Keratinocyte (primary cell): Measurements from ENCODE around the gene SRD5A3. TPM values are rescaled to one million over a fixed set of nuclear protein-coding genes. Genes with fewer than 3 reads are reported as not detected.

Experiments used
- DNase-seq: peaks from one replicate; pipeline ENCODE4 v3.0.0-alpha.2; 2011; ENCODE audit warnings: low read depth, missing footprints, low spot score
- FAIRE-seq: peaks from 2 replicates; lab custom pipeline; 2011; peaks lifted over from hg19 to GRCh38; lab: Jason Lieb, UNC
- H2AFZ ChIP-seq: 2 replicates; pipeline ENCODE4 v1.6.0; 2012; ENCODE audit warnings: low read length, control low read depth, inconsistent platforms; ENCODE audit not compliant: control insufficient read depth
- H3K27ac ChIP-seq: 2 replicates; pipeline ENCODE4 v1.5.1; 2011; ENCODE audit warnings: low read length; ENCODE audit not compliant: control insufficient read depth, insufficient read depth
- H3K27me3 ChIP-seq: 3 replicates; pipeline ENCODE4 v1.6.0; 2011; ENCODE audit warnings: low read length; ENCODE audit not compliant: control insufficient read depth, insufficient read depth; ENCODE audit errors: extremely low read depth
- H3K36me3 ChIP-seq, 2 experiments: 2 replicates in 1 of 2; 3 replicates in 1 of 2; pipeline ENCODE4 v1.5.1; 2011; ENCODE audit warnings: low read length in 2 of 2, mild to moderate bottlenecking in 1 of 2; ENCODE audit not compliant: control insufficient read depth in 2 of 2, insufficient read depth in 2 of 2; ENCODE audit errors: extremely low read depth in 1 of 2
- H3K4me1 ChIP-seq: 3 replicates; pipeline ENCODE4 v1.5.1; 2011; ENCODE audit warnings: low read length; ENCODE audit not compliant: control insufficient read depth, insufficient read depth; ENCODE audit errors: extremely low read depth
- H3K4me2 ChIP-seq: 3 replicates; pipeline ENCODE4 v1.6.0; 2011; ENCODE audit warnings: low read depth, low read length; ENCODE audit not compliant: control insufficient read depth, insufficient read depth; ENCODE audit errors: extremely low read depth
- H3K4me3 ChIP-seq, 3 experiments: fragments of 200-600 bp in 1 of 3; sonication (generic) in 1 of 3; 2 replicates in 2 of 3; 3 replicates in 1 of 3; pipeline ENCODE4 v1.5.1; 2011 to 2016; ENCODE audit warnings: low read length in 3 of 3, mild to moderate bottlenecking in 3 of 3, control low read depth in 2 of 3, inconsistent platforms in 1 of 3, low read depth in 1 of 3, mixed read lengths in 1 of 3, mixed run types in 1 of 3, moderate library complexity in 1 of 3; ENCODE audit not compliant: control insufficient read depth in 2 of 3, insufficient read depth in 2 of 3; ENCODE audit errors: extremely low read depth in 1 of 3
- H3K79me2 ChIP-seq: 2 replicates; pipeline ENCODE4 v1.6.0; 2012; ENCODE audit warnings: low read length; ENCODE audit not compliant: control insufficient read depth, insufficient read depth
- H3K9ac ChIP-seq: 3 replicates; pipeline ENCODE4 v1.6.0; 2011; ENCODE audit warnings: low read length; ENCODE audit not compliant: control insufficient read depth, insufficient read depth; ENCODE audit errors: extremely low read depth
- H3K9me1 ChIP-seq: 3 replicates; pipeline ENCODE4 v1.6.0; 2011; ENCODE audit warnings: low read length; ENCODE audit not compliant: control insufficient read depth, insufficient read depth; ENCODE audit errors: extremely low read depth
- H3K9me3 ChIP-seq: 2 replicates; pipeline ENCODE4 v1.5.1; 2012; ENCODE audit warnings: low read depth, low read length; ENCODE audit not compliant: control insufficient read depth
- H4K20me1 ChIP-seq: 3 replicates; pipeline ENCODE4 v1.6.0; 2011; ENCODE audit warnings: low read length; ENCODE audit not compliant: control insufficient read depth, insufficient read depth; ENCODE audit errors: extremely low read depth
- CTCF ChIP-seq, 3 experiments: IDR thresholded peaks in 1 of 3; conservative IDR thresholded peaks in 1 of 3; optimal IDR thresholded peaks in 1 of 3; 2 replicates in 2 of 3; 3 replicates in 1 of 3; pipeline versions ENCODE3 to v1.5.1; 2011; ENCODE audit warnings: low read length in 3 of 3, mild to moderate bottlenecking in 3 of 3, moderate library complexity in 2 of 3, control low read depth in 1 of 3, inconsistent platforms in 1 of 3; ENCODE audit not compliant: insufficient read depth in 2 of 3; ENCODE audit errors: extremely low read depth in 1 of 3
- EZH2 ChIP-seq: IDR thresholded peaks from one replicate; pipeline ENCODE4 v1.6.1; 2012; ENCODE audit warnings: inconsistent platforms, mild to moderate bottlenecking, low read length, moderate library complexity
- dilution Hi-C: fragments of 300-500 bp; cut with MboI; formaldehyde crosslinking; loops from one replicate; pipeline ENCODE4 v1.7.0; 2020; ENCODE audit warnings: low sequenced_read_pairs; ENCODE audit not compliant: extremely low pct_ligation_motif_present
- polyA plus RNA-seq, 5 experiments: library from polyadenylated mRNA; depleted of rRNA in 3 of 5; stranded (reverse) in 3 of 5; stranded (forward) in 1 of 5; unstranded in 1 of 5; fragments of >200 nt; gene quantifications; 1 replicate in 1 of 5; 2 replicates in 3 of 5; 3 replicates in 1 of 5; pipeline versions ENCODE4 v1.2.1 to v1.2.3, GENCODE V29; 2011 to 2012; ENCODE audit warnings: missing spikeins in 2 of 5, low read depth in 1 of 5, low replicate concordance in 1 of 5

Gene SRD5A3
- polyA plus RNA-seq, 1 donor (not counting 4 experiments of a cell fraction or from before 2014, with no cell fraction given) = 15.6 TPM

GRCh38 chr4:55355555-55355954 lies 9.5 kb downstream of the SRD5A3 start:
- FAIRE-seq (peak; percentile 17), DNase-seq (peak; percentile 38)
- H3K4me1 ChIP-seq = peaks cover 31% of the 10 kb centered on the region
- peak overlapping the region; percentile 50 for H3K4me2 ChIP-seq
- H3K9me1 ChIP-seq = no peaks in the 10 kb centered on the region
- TF ChIP-seq CTCF (optimal IDR thresholded peaks at IDR 0.05 in 1 of 3, IDR thresholded peaks at IDR 0.05 in 1 of 3, conservative IDR thresholded peaks at IDR 0.05 in 1 of 3; ENCODE audit: extremely low read depth in 1 of 3, insufficient read depth in 2 of 3, low read length in 3 of 3) (no peak), EZH2 (no peak)
- H3K4me3 ChIP-seq = no peak overlapping the region
- no peak overlapping the region for H3K9ac ChIP-seq
- dilution Hi-C loops = no loop called here
- no peak overlapping the region for H3K27ac ChIP-seq
- H3K9me3 ChIP-seq = no peaks in the 10 kb centered on the region
- H3K36me3 ChIP-seq = no peaks in the 10 kb centered on the region
- no peaks in the 10 kb centered on the region for H4K20me1 ChIP-seq
- no peaks in the 10 kb centered on the region for H3K79me2 ChIP-seq
- H3K27me3 ChIP-seq = no peaks in the 10 kb centered on the region
- H2AFZ ChIP-seq = no peak overlapping the region

- Histone ChIP-seq H2AFZ (no peak overlapping the region), H3K9me3 (no peaks in the 10 kb centered on the region), H3K79me2 (no peaks in the 10 kb centered on the region), H3K4me3 (no peak overlapping the region), H3K27ac (no peak overlapping the region), H3K4me1 (peaks cover 35% of the 10 kb centered on the region), H3K27me3 (no peaks in the 10 kb centered on the region), H3K36me3 (no peaks in the 10 kb centered on the region), H3K4me2 (no peak overlapping the region), H3K9ac (no peak overlapping the region), H3K9me1 (no peaks in the 10 kb centered on the region), H4K20me1 (no peaks in the 10 kb centered on the region)
- TF ChIP-seq CTCF (optimal IDR thresholded peaks at IDR 0.05 in 1 of 3, IDR thresholded peaks at IDR 0.05 in 1 of 3, conservative IDR thresholded peaks at IDR 0.05 in 1 of 3; ENCODE audit: extremely low read depth in 1 of 3, insufficient read depth in 2 of 3, low read length in 3 of 3) (no peak), EZH2 (no peak)
- no peak for FAIRE-seq
- dilution Hi-C loops = no loop called here
- DNase-seq = no peak
Measured at GRCh38 chr4:55356991-55357461, 11.0 kb downstream of the SRD5A3 start.
